ENCODE results near the gene KRTAP10-6.
"Not testable (repeated sequence)": the region's sequence is repeated elsewhere in the genome, so short reads cannot be mapped to it uniquely, and the experiment has no call there.

Gene KRTAP10-6

GRCh38 chr21:44579833-44580144 is 12.5 kb downstream of the KRTAP10-6 start:
- DNase-seq (ENCODE audit: low read depth in 4 of 4, low spot score in 1 of 4) = no peak

- DNase-seq (ENCODE audit: low read depth in 4 of 4, low spot score in 1 of 4) = no peak
These were observed 13.1 kb downstream of the KRTAP10-6 start for GRCh38 chr21:44579056-44579832.

- DNase-seq (ENCODE audit: low read depth in 4 of 4, low spot score in 1 of 4) = no peak
These were observed 13.8 kb downstream of the KRTAP10-6 start for GRCh38 chr21:44578371-44579055.

GRCh38 chr21:44576025-44576420 is 16.3 kb downstream of the KRTAP10-6 start:
- no peak for DNase-seq (ENCODE audit: low read depth in 4 of 4, low spot score in 1 of 4)

GRCh38 chr21:44575307-44576024 is 16.8 kb downstream of the KRTAP10-6 start:
- no peak for DNase-seq (ENCODE audit: low read depth in 4 of 4, low spot score in 1 of 4)

- DNase-seq (ENCODE audit: low read depth in 4 of 4, low spot score in 1 of 4) = no peak
These were observed 17.6 kb downstream of the KRTAP10-6 start for GRCh38 chr21:44574457-44575306.

GRCh38 chr21:44573630-44574456 is 18.5 kb downstream of the KRTAP10-6 start, which contains the start of gene KRTAP10-4:
KRTAP10-4 (plus strand) TSS chr21:44573729; CDS start chr21:44573759, 30 bp downstream.
- DNase-seq (ENCODE audit: low read depth in 4 of 4, low spot score in 1 of 4) = not testable (repeated sequence)

- DNase-seq (ENCODE audit: low read depth in 4 of 4, low spot score in 1 of 4) = no peak
These were observed 19.2 kb downstream of the KRTAP10-6 start for GRCh38 chr21:44572959-44573583.

- DNase-seq (ENCODE audit: low read depth in 4 of 4, low spot score in 1 of 4) = no peak
These were observed 20.2 kb downstream of the KRTAP10-6 start for GRCh38 chr21:44571844-44572782.

- no peak for DNase-seq (ENCODE audit: low read depth in 4 of 4, low spot score in 1 of 4)
These were observed 21.0 kb downstream of the KRTAP10-6 start for GRCh38 chr21:44571296-44571695.

GRCh38 chr21:44569861-44570517 is 22.3 kb downstream of the KRTAP10-6 start:
- DNase-seq (ENCODE audit: low read depth in 4 of 4, low spot score in 1 of 4) = no peak

- no peak for DNase-seq (ENCODE audit: low read depth in 4 of 4, low spot score in 1 of 4)
These were observed 23.4 kb downstream of the KRTAP10-6 start for GRCh38 chr21:44568667-44569556.

- no peak for DNase-seq (ENCODE audit: low read depth in 4 of 4, low spot score in 1 of 4)
These were observed 24.0 kb downstream of the KRTAP10-6 start for GRCh38 chr21:44568261-44568660.

- DNase-seq (ENCODE audit: low read depth in 4 of 4, low spot score in 1 of 4) = no peak
These were observed 24.7 kb downstream of the KRTAP10-6 start for GRCh38 chr21:44567481-44568171.

GRCh38 chr21:44566403-44566802 is 25.9 kb downstream of the KRTAP10-6 start:
- DNase-seq (ENCODE audit: low read depth in 4 of 4, low spot score in 1 of 4) = no peak

- DNase-seq (ENCODE audit: low read depth in 4 of 4, low spot score in 1 of 4) = no peak
These were observed 27.3 kb downstream of the KRTAP10-6 start for GRCh38 chr21:44564886-44565598.

Data from stimulated activated CD4-positive, alpha-beta T cell treated with anti-CD3 and anti-CD28 coated beads, Interleukin-1b, Interleukin-23, amount 100 ng/mL, for 24 hours (primary cell).